ENCODE data around the gene CENPI. TPM values are rescaled to one million over a fixed set of nuclear protein-coding genes. Genes with fewer than 3 reads are reported as not detected.

CENPI gene
- total RNA-seq, 1 experiment from 2014 or later: 4.6 TPM

DNA sequence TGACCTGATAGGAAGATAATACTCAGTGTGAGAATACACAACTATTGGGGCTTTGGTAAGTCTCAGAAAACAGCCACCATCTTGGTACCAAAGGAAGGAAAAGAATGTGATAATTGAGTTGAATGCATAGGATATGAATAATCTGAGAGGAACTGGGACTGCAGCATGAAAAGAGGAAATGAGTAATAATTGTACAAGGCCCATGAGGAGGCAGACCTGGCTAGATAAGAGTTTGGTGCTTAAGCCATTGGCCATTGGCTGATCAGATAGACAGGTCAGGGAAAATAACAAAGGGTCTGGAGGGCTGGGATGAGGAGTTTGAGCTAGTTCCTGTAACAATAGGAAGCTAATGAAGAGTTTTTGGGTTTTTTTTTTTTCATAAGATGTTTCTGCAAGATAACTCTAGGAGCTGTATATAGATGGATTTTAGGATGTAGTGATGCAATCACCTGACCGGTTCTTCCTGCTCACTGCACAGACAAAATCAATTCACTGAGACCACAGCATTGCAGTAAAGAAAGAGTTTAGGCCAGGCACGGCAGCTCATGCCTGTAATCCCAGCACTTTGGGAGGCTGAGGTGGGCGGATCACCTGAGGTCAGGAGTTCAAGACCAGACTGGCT, 40.8 kb upstream of the CENPI start:
- no TSS peak for BruUV-seq (replicated peaks)
- intact Hi-C loops (cut with micrococcal nuclease): no loop called here
- peak; percentile 13 for DNase-seq (ENCODE audit: unreplicated experiment)
- peaks cover 9% of the 10 kb centered on the region for H3K27me3 Mint-ChIP-seq (ENCODE audit: insufficient read depth, unreplicated experiment)
- H3K27ac Mint-ChIP-seq (ENCODE audit: low read depth, unreplicated experiment): no peak overlapping the region
- no peaks in the 10 kb centered on the region for H3K36me3 Mint-ChIP-seq (ENCODE audit: insufficient read depth, unreplicated experiment)
- peaks cover 6% of the 10 kb centered on the region for H3K4me1 Mint-ChIP-seq (ENCODE audit: insufficient read depth, unreplicated experiment)
- TF ChIP-seq, protein P1, sequence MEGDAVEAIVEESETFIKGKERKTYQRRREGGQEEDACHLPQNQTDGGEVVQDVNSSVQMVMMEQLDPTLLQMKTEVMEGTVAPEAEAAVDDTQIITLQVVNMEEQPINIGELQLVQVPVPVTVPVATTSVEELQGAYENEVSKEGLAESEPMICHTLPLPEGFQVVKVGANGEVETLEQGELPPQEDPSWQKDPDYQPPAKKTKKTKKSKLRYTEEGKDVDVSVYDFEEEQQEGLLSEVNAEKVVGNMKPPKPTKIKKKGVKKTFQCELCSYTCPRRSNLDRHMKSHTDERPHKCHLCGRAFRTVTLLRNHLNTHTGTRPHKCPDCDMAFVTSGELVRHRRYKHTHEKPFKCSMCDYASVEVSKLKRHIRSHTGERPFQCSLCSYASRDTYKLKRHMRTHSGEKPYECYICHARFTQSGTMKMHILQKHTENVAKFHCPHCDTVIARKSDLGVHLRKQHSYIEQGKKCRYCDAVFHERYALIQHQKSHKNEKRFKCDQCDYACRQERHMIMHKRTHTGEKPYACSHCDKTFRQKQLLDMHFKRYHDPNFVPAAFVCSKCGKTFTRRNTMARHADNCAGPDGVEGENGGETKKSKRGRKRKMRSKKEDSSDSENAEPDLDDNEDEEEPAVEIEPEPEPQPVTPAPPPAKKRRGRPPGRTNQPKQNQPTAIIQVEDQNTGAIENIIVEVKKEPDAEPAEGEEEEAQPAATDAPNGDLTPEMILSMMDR (IDR thresholded peaks at IDR 0.05; ENCODE audit: unreplicated experiment): no peak
- no peaks in the 10 kb centered on the region for H3K9me3 Mint-ChIP-seq (ENCODE audit: unreplicated experiment)
- ChIA-PET POLR2A (no interaction called here), CTCF (no interaction called here)
- no peak overlapping the region for H3K4me3 Mint-ChIP-seq (ENCODE audit: unreplicated experiment)

DNA sequence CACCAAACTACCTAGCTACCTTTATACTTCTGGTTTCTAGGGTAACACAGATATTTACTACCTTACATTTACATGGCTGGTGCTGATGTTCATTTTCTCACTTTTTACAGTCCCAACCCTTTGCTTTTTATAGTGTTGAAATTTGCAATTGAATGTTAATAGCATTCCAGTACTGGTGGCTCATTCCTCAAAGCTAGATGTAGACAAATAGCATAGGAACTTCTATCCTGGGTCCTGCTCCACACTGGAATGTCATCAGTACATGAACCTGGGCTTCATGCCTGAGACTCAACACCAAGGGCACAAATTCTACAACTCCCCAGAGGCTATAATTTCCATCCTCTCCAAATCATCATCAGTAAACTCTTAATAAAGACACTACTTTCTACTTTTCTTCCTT, 35.8 kb upstream of the CENPI start:
- Mint-ChIP-seq H3K4me3 (ENCODE audit: unreplicated experiment) (no peak overlapping the region), H3K27me3 (ENCODE audit: insufficient read depth, unreplicated experiment) (peaks cover 40% of the 10 kb centered on the region), H3K4me1 (ENCODE audit: insufficient read depth, unreplicated experiment) (peaks cover under 1% of the 10 kb centered on the region), H3K27ac (ENCODE audit: low read depth, unreplicated experiment) (no peak overlapping the region), H3K36me3 (ENCODE audit: insufficient read depth, unreplicated experiment) (no peaks in the 10 kb centered on the region), H3K9me3 (ENCODE audit: unreplicated experiment) (no peaks in the 10 kb centered on the region)
- TF ChIP-seq, protein P1 (IDR thresholded peaks at IDR 0.05; ENCODE audit: unreplicated experiment): no peak
- intact Hi-C loops (cut with micrococcal nuclease): no loop called here
- BruUV-seq (replicated peaks): no TSS peak
- ChIA-PET CTCF (interaction anchor here (0.6 to 0.7 kb wide), 2 partner anchors 8 to 84 kb away, joined by 3 to 5 read pairs; no protein-coding TSS in a partner anchor), POLR2A (no interaction called here)
- no peak for DNase-seq (ENCODE audit: unreplicated experiment)

DNA sequence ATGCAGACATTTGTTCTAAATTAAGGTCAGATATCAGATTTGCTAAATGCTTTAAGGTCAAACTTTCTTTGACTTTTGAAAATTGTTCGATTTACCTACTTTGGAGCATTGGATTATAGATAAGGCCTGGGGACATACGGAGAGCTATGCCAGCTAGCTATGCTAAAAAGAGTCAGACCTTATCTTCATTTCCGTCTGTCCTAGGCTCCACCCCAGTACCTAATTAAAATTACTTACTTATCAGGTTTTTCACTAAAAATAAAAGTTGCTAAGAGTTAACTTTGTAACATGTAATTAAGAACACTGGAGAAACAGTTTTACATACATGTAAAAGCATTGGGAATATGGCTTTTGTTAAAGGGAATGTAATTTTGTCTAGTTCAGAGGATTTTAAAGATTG, 26.4 kb upstream of the CENPI start:
- CTCF ChIA-PET: no interaction called here
- no peaks in the 10 kb centered on the region for H3K4me1 Mint-ChIP-seq (ENCODE audit: insufficient read depth, unreplicated experiment)
- no peak overlapping the region for H3K27ac Mint-ChIP-seq (ENCODE audit: low read depth, unreplicated experiment)
- TF ChIP-seq, protein P1 (IDR thresholded peaks at IDR 0.05; ENCODE audit: unreplicated experiment): no peak
- peaks cover 14% of the 10 kb centered on the region for H3K27me3 Mint-ChIP-seq (ENCODE audit: insufficient read depth, unreplicated experiment)
- no peaks in the 10 kb centered on the region for H3K9me3 Mint-ChIP-seq (ENCODE audit: unreplicated experiment)
- no TSS peak for BruUV-seq (replicated peaks)
- DNase-seq (ENCODE audit: unreplicated experiment): no peak
- intact Hi-C loops (cut with micrococcal nuclease): no loop called here
- H3K4me3 Mint-ChIP-seq (ENCODE audit: unreplicated experiment): no peak overlapping the region
- POLR2A ChIA-PET: no interaction called here
- H3K36me3 Mint-ChIP-seq (ENCODE audit: insufficient read depth, unreplicated experiment): no peaks in the 10 kb centered on the region

DNA sequence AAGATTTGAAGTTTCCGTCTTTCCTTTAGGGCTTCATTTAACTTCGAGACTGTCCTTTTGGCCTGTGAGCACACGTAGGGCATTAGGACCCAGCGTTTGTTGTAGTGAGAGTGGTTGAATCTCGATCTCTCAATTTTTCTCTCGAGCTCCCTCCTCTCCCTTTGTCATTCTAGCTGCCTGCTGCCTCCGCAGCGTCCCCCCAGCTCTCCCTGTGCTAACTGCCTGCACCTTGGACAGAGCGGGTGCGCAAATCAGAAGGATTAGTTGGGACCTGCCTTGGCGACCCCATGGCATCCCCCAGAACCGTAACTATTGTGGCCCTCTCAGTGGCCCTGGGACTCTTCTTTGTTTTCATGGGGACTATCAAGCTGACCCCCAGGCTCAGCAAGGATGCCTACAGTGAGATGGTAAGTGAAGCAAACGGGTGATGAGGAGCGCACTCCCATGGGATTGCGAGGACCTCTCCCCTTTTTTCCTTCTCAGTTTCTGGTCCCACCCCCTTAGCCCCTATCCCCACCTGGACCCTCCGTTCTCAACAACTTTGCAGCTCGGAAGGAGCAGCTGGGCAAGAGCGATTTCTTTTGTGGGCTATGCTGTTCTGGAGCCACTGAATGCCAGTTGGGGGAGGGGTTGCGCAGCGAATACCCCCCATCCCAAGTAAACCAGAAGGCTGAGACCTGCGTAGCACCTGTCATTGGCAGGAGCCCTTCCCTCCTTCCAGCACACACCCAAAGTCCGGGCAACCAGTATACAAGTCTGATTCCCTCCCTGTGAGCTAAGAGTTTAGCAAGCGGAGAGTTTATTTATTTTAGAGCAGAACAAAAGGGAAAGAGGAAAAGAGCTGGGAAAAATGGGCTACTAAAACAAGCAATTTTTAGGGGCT, 19.0 kb upstream of the CENPI start, which contains the start of gene TMEM35A:
TSS of gene TMEM35A (plus strand) at position 164 of the 883 bp plus-strand sequence. CDS start at position 288, 124 bp downstream.
- H3K36me3 Mint-ChIP-seq (ENCODE audit: insufficient read depth, unreplicated experiment): no peaks in the 10 kb centered on the region
- CTCF ChIA-PET: interaction anchor here (0.5 to 0.8 kb wide), 2 partner anchors 12 to 243 kb away, joined by 3 to 4 read pairs; no protein-coding TSS in a partner anchor
- intact Hi-C loops (cut with micrococcal nuclease): no loop called here
- POLR2A ChIA-PET: no interaction called here
- no peak within 1 kb of the TSS for H3K4me3 Mint-ChIP-seq (ENCODE audit: unreplicated experiment)
- no TSS peak for BruUV-seq (replicated peaks)
- H3K9me3 Mint-ChIP-seq (ENCODE audit: unreplicated experiment): no peaks in the 10 kb centered on the region
- no peaks in the 10 kb centered on the region for H3K4me1 Mint-ChIP-seq (ENCODE audit: insufficient read depth, unreplicated experiment)
- peaks cover 59% of the 10 kb centered on the region for H3K27me3 Mint-ChIP-seq (ENCODE audit: insufficient read depth, unreplicated experiment)
- no peak for DNase-seq (ENCODE audit: unreplicated experiment)
- TF ChIP-seq, protein P1 (IDR thresholded peaks at IDR 0.05; ENCODE audit: unreplicated experiment): no peak
- H3K27ac Mint-ChIP-seq (ENCODE audit: low read depth, unreplicated experiment): no peak within 1 kb of the TSS
